ENCODE data around the gene PRR3. TPM values are rescaled to one million over a fixed set of nuclear protein-coding genes. Genes with fewer than 3 reads are reported as not detected.

PRR3 gene
- total and polyA plus RNA-seq, 2 experiments from 2014 or later: 10.9 to 15.2 TPM

- TF ChIP-seq ZNF462 (CRISPR knock-in tag; IDR thresholded peaks at IDR 0.05): no peak
- no peak for TF ChIP-seq CTCF (conservative IDR thresholded peaks at IDR 0.05; ENCODE audit: low read depth in 2 of 2)
Measured at GRCh38 chr6:30508890-30509736, 48.0 kb upstream of the PRR3 start (continued).

- peaks cover 28% of the 10 kb centered on the region for H3K4me1 Mint-ChIP-seq
- no peak overlapping the region for H3K27ac Mint-ChIP-seq
- H3K27me3 ChIP-seq (ENCODE audit: insufficient read depth): no peaks in the 10 kb centered on the region
- H3K27me3 Mint-ChIP-seq (ENCODE audit: insufficient read depth, low read depth, poor library complexity): peaks cover 14% of the 10 kb centered on the region
- no peaks in the 10 kb centered on the region for H3K4me1 ChIP-seq (ENCODE audit: insufficient read depth)
- H3K9me2 ChIP-seq (ENCODE audit: insufficient read depth): no peaks in the 10 kb centered on the region
- TF ChIP-seq NANOG (IDR thresholded peaks at IDR 0.05; ENCODE audit: borderline replicate concordance): no peak
- TF ChIP-seq POLR2AphosphoS5 (IDR thresholded peaks at IDR 0.05; ENCODE audit: low read depth): no peak
- no peak for TF ChIP-seq ZNF462 (CRISPR knock-in tag; IDR thresholded peaks at IDR 0.05)
- TF ChIP-seq CREB1 (CRISPR knock-in tag; IDR thresholded peaks at IDR 0.05; ENCODE audit: low read depth): no peak
- H3K36me3 Mint-ChIP-seq (ENCODE audit: low read depth): no peaks in the 10 kb centered on the region
- no peaks in the 10 kb centered on the region for H4K20me1 ChIP-seq (replicated peaks; ENCODE audit: insufficient read depth)
- H3K4me3 Mint-ChIP-seq: no peak overlapping the region
- H3K4me2 ChIP-seq: no peak overlapping the region
- DNase-seq (ENCODE audit: low spot score): no peak
- H3K4me3 ChIP-seq: no peak overlapping the region
- H3K9me3 Mint-ChIP-seq: no peaks in the 10 kb centered on the region; the same call in 2 of the 3 replicates
- no peaks in the 10 kb centered on the region for H3F3A ChIP-seq (replicated peaks; ENCODE audit: low read depth)
- ATAC-seq: no peak
- H3K79me2 ChIP-seq (replicated peaks; ENCODE audit: insufficient read depth): no peaks in the 10 kb centered on the region
- peak overlapping the region; percentile 10; the same call in 1 of the 2 replicates for H2AFZ ChIP-seq
- no peak overlapping the region for H3K27ac ChIP-seq (ENCODE audit: low read depth)
- H3K36me3 ChIP-seq (ENCODE audit: insufficient read depth): no peaks in the 10 kb centered on the region
Measured at GRCh38 chr6:30510419-30511168, 46.5 kb upstream of the PRR3 start.
